Muscle layer of duodenum (tissue), 2 donors: ENCODE data around the gene TMTC4.
A peak's percentile ranks its signal among the peaks of the same experiment; 100 is the strongest.

Experiments used
- H3K27ac ChIP-seq: one replicate; pipeline ENCODE4 v1.7.0; 2013; ENCODE audit warnings: mild to moderate bottlenecking, low read length
- H3K27me3 ChIP-seq: one replicate; pipeline ENCODE4 v1.7.0; 2013; ENCODE audit warnings: low read depth, mild to moderate bottlenecking, control low read depth, low read length
- H3K36me3 ChIP-seq, 2 donors: one replicate each; pipeline ENCODE4 v1.7.0; 2013; ENCODE audit warnings: low read length in 2 of 2, control low read depth in 1 of 2, mild to moderate bottlenecking in 1 of 2; ENCODE audit not compliant: insufficient read depth in 2 of 2, control insufficient read depth in 1 of 2
- H3K4me1 ChIP-seq, 2 donors: one replicate each; pipeline ENCODE4 v1.7.0; 2013; ENCODE audit warnings: low read length in 2 of 2, mild to moderate bottlenecking in 2 of 2, control low read depth in 1 of 2, moderate library complexity in 1 of 2; ENCODE audit not compliant: insufficient read depth in 2 of 2, control insufficient read depth in 1 of 2
- H3K4me3 ChIP-seq, 2 donors: one replicate each; pipeline ENCODE4 v1.7.0; 2013; ENCODE audit warnings: low read length in 2 of 2, low read depth in 1 of 2, mild to moderate bottlenecking in 1 of 2
- H3K9me3 ChIP-seq, 2 donors: one replicate each; pipeline ENCODE4 v1.7.0; 2013; ENCODE audit warnings: low read length in 2 of 2, control low read depth in 1 of 2, mild to moderate bottlenecking in 1 of 2; ENCODE audit not compliant: control insufficient read depth in 1 of 2
- donor health status: healthy.

TMTC4 gene

DNA sequence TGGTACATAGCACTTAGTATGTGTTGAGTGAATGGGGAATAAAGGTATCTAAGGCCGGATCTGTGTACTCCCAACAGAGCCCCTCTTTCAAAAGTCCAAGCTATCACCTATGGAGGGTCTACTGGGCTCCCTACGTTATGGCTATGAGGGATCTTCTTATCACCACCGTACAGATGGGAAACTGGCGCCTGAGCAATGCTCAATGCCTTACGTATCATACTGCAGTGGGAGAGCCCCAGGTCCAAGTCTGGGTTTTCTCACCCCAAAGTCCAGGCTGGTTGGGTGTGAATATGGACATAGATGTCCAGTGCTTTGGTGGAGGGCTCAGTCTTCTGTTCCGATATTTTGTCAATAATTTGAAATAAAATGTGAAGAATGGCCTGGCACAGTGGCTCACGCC, 72.9 kb downstream of the TMTC4 start:
- no peak overlapping the region for H3K4me3 ChIP-seq
- H3K27me3 ChIP-seq: no peaks in the 10 kb centered on the region
- no peak overlapping the region for H3K27ac ChIP-seq
- H3K9me3 ChIP-seq: no peaks in the 10 kb centered on the region
- peaks cover 0 to 3% of the 10 kb centered on the region in 2 donors for H3K4me1 ChIP-seq
- peaks cover 0 to 5% of the 10 kb centered on the region in 2 donors for H3K36me3 ChIP-seq

DNA sequence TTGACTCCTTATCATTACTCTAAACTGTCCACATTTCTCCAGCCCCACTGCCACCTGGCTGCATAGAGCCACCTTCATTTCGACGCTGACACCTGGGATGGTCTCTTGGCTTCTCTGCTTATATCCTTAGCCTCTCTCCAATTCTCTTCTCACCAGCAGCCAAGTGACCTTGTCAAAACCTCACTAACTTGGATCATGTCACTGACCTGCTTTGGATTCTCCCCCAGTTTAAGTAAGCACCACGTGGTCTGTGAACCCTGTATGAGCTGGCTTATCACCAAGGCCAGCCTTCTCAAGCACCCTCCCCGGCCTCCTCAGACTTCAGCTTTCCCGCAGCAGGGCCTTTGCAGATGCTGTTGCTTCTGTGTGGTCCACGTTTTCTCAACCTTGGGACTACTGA, 73.7 kb downstream of the TMTC4 start:
- H3K4me3 ChIP-seq: no peak overlapping the region
- peaks cover 0 to 3% of the 10 kb centered on the region in 2 donors for H3K4me1 ChIP-seq
- no peaks in the 10 kb centered on the region for H3K36me3 ChIP-seq
- H3K27ac ChIP-seq: no peak overlapping the region
- H3K27me3 ChIP-seq: no peaks in the 10 kb centered on the region
- H3K9me3 ChIP-seq: no peaks in the 10 kb centered on the region

DNA sequence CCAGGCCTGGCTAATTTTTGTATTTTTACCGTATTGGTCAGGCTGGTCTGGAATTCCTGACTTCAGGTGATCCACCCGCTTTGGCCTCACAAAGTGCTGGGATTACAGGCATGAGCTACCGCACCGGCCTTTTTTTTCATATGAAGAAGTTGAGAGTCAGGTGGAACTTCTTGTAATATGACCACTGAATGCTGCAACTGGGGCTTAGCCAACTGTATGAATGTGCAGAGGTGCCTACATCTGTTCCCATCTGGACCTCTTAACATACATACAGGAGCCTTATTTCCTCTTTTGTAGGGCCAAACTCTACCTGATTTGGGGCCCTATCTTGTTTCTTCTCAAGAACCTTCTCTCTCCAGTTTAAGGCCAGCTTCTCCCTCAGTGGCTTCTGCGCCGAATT, 74.1 kb downstream of the TMTC4 start:
- H3K4me1 ChIP-seq: peaks cover 0 to 3% of the 10 kb centered on the region in 2 donors
- no peaks in the 10 kb centered on the region for H3K9me3 ChIP-seq
- no peaks in the 10 kb centered on the region for H3K27me3 ChIP-seq
- H3K4me3 ChIP-seq: no peak overlapping the region
- no peaks in the 10 kb centered on the region for H3K36me3 ChIP-seq
- no peak overlapping the region for H3K27ac ChIP-seq

GRCh38 chr13:100597253-100597652, 77.3 kb downstream of the TMTC4 start:
- Histone ChIP-seq H3K4me1 (no peaks in the 10 kb centered on the region), H3K4me3 (no peak overlapping the region), H3K27me3 (no peaks in the 10 kb centered on the region)

DNA sequence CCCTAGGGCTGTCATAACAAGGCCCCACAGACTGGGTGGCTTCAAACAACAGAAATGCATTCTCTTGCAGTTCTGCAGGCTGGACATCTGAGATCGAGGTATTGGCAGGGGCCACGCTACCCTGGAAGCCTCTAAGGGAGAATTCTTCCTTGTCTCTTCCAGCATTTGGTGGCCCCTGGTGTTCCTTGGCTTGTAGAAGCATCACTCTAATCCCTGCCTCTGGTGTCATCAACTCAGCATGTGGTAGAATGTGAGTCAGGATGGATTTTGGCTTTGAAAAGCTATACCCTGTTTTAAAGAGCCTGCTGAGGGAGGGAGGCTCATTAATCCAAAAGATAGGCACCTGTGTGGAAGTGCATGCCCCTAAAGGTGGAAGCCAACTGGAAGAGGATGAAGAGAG, 78.1 kb downstream of the TMTC4 start:
- Histone ChIP-seq H3K9me3 (no peaks in the 10 kb centered on the region), H3K27me3 (no peaks in the 10 kb centered on the region), H3K27ac (no peak overlapping the region), H3K4me1 (no peaks in the 10 kb centered on the region), H3K36me3 (no peaks in the 10 kb centered on the region), H3K4me3 (no peak overlapping the region)

More at GRCh38 chr13:100597253-100597652, 77.3 kb downstream of the TMTC4 start:
- H3K9me3 ChIP-seq: no peaks in the 10 kb centered on the region
- no peak overlapping the region for H3K27ac ChIP-seq
- H3K36me3 ChIP-seq: no peaks in the 10 kb centered on the region

DNA sequence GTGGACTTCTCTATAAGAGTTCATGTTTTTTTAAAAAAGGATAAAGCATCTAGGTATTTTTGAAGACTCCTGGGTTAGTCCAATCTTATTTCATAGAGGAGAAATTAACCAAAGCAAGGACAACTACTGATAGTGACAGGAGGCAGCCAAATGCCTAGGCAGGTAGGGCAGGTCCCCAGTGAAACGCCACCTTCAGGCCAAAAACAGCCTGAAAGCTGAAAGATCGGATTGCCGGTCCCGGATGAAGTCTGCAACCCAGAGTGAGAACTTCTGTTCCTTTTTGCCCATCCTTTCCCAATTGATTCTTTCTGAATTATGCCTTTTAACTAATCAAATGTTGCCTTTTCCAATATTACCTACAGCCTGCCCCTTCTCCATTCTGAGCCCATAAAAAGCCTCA, 79.9 kb downstream of the TMTC4 start:
- H3K4me3 ChIP-seq: no peak overlapping the region
- H3K27me3 ChIP-seq: no peaks in the 10 kb centered on the region
- no peaks in the 10 kb centered on the region for H3K9me3 ChIP-seq
- H3K36me3 ChIP-seq: no peaks in the 10 kb centered on the region
- H3K27ac ChIP-seq: no peak overlapping the region
- no peaks in the 10 kb centered on the region for H3K4me1 ChIP-seq

- no peaks in the 10 kb centered on the region for H3K9me3 ChIP-seq
- H3K4me3 ChIP-seq: no peak overlapping the region
- no peak overlapping the region for H3K27ac ChIP-seq
- H3K27me3 ChIP-seq: no peaks in the 10 kb centered on the region
- no peaks in the 10 kb centered on the region for H3K36me3 ChIP-seq
- no peaks in the 10 kb centered on the region for H3K4me1 ChIP-seq
These were observed 80.3 kb downstream of the TMTC4 start for GRCh38 chr13:100594255-100594654.

GRCh38 chr13:100589178-100589725, 85.3 kb downstream of the TMTC4 start:
- Histone ChIP-seq H3K9me3 (no peaks in the 10 kb centered on the region), H3K4me3 (peak overlapping the region in 1 of 2 donors; percentile 57), H3K36me3 (no peaks in the 10 kb centered on the region), H3K27me3 (no peaks in the 10 kb centered on the region), H3K4me1 (peaks cover 0 to 6% of the 10 kb centered on the region in 2 donors), H3K27ac (no peak overlapping the region)

- Histone ChIP-seq H3K27ac (peak within 1 kb of the TSS; percentile 33), H3K4me3 (peak within 1 kb of the TSS; percentile 37 to 57), H3K27me3 (no peaks in the 10 kb centered on the region), H3K9me3 (no peaks in the 10 kb centered on the region), H3K4me1 (peaks cover 0 to 6% of the 10 kb centered on the region in 2 donors), H3K36me3 (no peaks in the 10 kb centered on the region)
These were observed 86.0 kb downstream of the TMTC4 start, which contains the start of gene GGACT for GRCh38 chr13:100588331-100589177. Gene GGACT, minus strand, starts transcription at chr13:100588789. Its CDS starts 56,198 bp downstream, at chr13:100532591.

GRCh38 chr13:100584896-100585295, 89.7 kb downstream of the TMTC4 start:
- H3K4me1 ChIP-seq: peaks cover 0 to 6% of the 10 kb centered on the region in 2 donors
- H3K27ac ChIP-seq: no peak overlapping the region
- peaks cover 0 to 16% of the 10 kb centered on the region in 2 donors for H3K36me3 ChIP-seq
- no peak overlapping the region for H3K4me3 ChIP-seq
- no peaks in the 10 kb centered on the region for H3K9me3 ChIP-seq
- H3K27me3 ChIP-seq: no peaks in the 10 kb centered on the region

GRCh38 chr13:100581504-100581903, 93.1 kb downstream of the TMTC4 start:
- Histone ChIP-seq H3K27me3 (no peaks in the 10 kb centered on the region), H3K9me3 (no peaks in the 10 kb centered on the region), H3K4me1 (no peaks in the 10 kb centered on the region), H3K27ac (no peak overlapping the region), H3K4me3 (no peak overlapping the region), H3K36me3 (peaks cover 0 to 16% of the 10 kb centered on the region in 2 donors)
